Endometrial microvascular endothelial cells (primary cell): ENCODE data around the gene APOA4. TPM values are rescaled to one million over a fixed set of nuclear protein-coding genes. Genes with fewer than 3 reads are reported as not detected.

Experiments
- total RNA-seq: library from RNA; depleted of rRNA; stranded (reverse); fragments of >200 nt; gene quantifications from one replicate; pipeline ENCODE4 v1.2.3, GENCODE V29; 2015; ENCODE audit errors: inconsistent ontology term

The APOA4 gene
- total RNA-seq, 1 donor from 2014 or later, result not detected

Other genes starting within 250 kb of the APOA4 start
- gene BUD13, start 50.3 kb downstream of the APOA4 start, total RNA-seq, result 16.7 TPM
- gene ZPR1, start 35.3 kb downstream of the APOA4 start, total RNA-seq, result 88.6 TPM
- gene APOA5, start 31.4 kb downstream of the APOA4 start, total RNA-seq, result not detected
- gene APOC3, start 6.6 kb upstream of the APOA4 start, total RNA-seq, result not detected
- not detected for gene APOA1, start 14.3 kb upstream of the APOA4 start, total RNA-seq